Erythroblast (primary cell): Measurements from ENCODE around the gene MTFMT.

Experiments used
- GATA1 ChIP-seq: IDR thresholded peaks from 2 replicates; pipeline ENCODE4 v1.6.1; 2011; ENCODE audit warnings: low read depth, mild to moderate bottlenecking, control low read depth, low read length, moderate library complexity
- POLR2A ChIP-seq: IDR thresholded peaks from 2 replicates; pipeline ENCODE4 v1.6.1; 2011; ENCODE audit warnings: mild to moderate bottlenecking, low read length

DNA sequence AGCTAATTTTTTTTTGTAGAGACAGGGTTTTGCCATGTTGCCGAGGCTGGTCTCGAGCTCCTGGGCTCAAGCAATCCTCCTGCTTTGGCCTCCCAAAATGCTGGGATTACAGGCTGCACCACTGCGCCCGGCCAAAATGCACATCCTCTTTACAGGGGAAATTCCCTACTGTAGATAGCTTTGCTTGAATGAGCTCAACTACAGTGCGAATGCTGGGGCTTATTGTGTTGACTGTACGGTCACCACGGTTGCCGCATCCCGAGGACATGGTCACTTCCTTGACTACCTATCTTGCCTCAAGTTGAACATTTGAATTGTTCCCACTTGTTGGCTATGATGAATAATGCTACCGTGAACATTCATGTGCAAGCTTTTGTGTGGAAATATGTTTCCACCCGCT lies 5.3 kb upstream of the MTFMT start:
- TF ChIP-seq POLR2A (no peak), GATA1 (no peak)
